ENCODE measurements around the gene SLC25A44.

SLC25A44 gene

GRCh38 chr1:156247460-156248322 is 53.8 kb downstream of the SLC25A44 start, which contains the start of gene PAQR6:
Gene PAQR6, minus strand, starts transcription at chr1:156248056. Its CDS starts 1,325 bp downstream, at chr1:156246731.
- no peak within 1 kb of the TSS for H3K4me3 ChIP-seq (ENCODE audit: low read length, poor library complexity, severe bottlenecking)
- TF ChIP-seq, protein P1, sequence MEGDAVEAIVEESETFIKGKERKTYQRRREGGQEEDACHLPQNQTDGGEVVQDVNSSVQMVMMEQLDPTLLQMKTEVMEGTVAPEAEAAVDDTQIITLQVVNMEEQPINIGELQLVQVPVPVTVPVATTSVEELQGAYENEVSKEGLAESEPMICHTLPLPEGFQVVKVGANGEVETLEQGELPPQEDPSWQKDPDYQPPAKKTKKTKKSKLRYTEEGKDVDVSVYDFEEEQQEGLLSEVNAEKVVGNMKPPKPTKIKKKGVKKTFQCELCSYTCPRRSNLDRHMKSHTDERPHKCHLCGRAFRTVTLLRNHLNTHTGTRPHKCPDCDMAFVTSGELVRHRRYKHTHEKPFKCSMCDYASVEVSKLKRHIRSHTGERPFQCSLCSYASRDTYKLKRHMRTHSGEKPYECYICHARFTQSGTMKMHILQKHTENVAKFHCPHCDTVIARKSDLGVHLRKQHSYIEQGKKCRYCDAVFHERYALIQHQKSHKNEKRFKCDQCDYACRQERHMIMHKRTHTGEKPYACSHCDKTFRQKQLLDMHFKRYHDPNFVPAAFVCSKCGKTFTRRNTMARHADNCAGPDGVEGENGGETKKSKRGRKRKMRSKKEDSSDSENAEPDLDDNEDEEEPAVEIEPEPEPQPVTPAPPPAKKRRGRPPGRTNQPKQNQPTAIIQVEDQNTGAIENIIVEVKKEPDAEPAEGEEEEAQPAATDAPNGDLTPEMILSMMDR (conservative IDR thresholded peaks at IDR 0.05; ENCODE audit: low read length): no peak
- TF ChIP-seq EZH2phosphoT487 (IDR thresholded peaks at IDR 0.05; ENCODE audit: borderline replicate concordance): no peak
- H3K9ac ChIP-seq (ENCODE audit: low read depth, low read length, poor library complexity, severe bottlenecking): no peak within 1 kb of the TSS
- no peaks in the 10 kb centered on the region for H3K27me3 ChIP-seq (ENCODE audit: insufficient read depth, low read length, poor library complexity, severe bottlenecking)
- H2AFZ ChIP-seq (ENCODE audit: low read length): no peak within 1 kb of the TSS
- H4K20me1 ChIP-seq (ENCODE audit: insufficient read depth, low read length, poor library complexity, severe bottlenecking): no peaks in the 10 kb centered on the region
- H3K79me2 ChIP-seq (ENCODE audit: insufficient read depth, low read length): no peaks in the 10 kb centered on the region; the same call in 1 of the 2 replicates
- no peaks in the 10 kb centered on the region for H3K9me3 ChIP-seq (ENCODE audit: insufficient read depth, low read depth, low read length)
- H3F3A ChIP-seq (ENCODE audit: low read depth): peaks cover 9% of the 10 kb centered on the region
- H3K4me2 ChIP-seq (ENCODE audit: low read depth, low read length, poor library complexity, severe bottlenecking): no peak within 1 kb of the TSS
- H3K36me3 ChIP-seq (ENCODE audit: insufficient read depth, low read length): peaks cover 38% of the 10 kb centered on the region
- H3K9me2 ChIP-seq (replicated peaks; ENCODE audit: low read depth, low read length): no peaks in the 10 kb centered on the region
- H3K4me1 ChIP-seq (ENCODE audit: insufficient read depth, low read length, poor library complexity, severe bottlenecking): peaks cover 22% of the 10 kb centered on the region

GRCh38 chr1:156248323-156248683 is 54.4 kb downstream of the SLC25A44 start:
- peaks cover 44% of the 10 kb centered on the region for H3K36me3 ChIP-seq (ENCODE audit: insufficient read depth, low read length)
- H3K4me2 ChIP-seq (ENCODE audit: low read depth, low read length, poor library complexity, severe bottlenecking): no peak overlapping the region
- peaks cover 9% of the 10 kb centered on the region for H3F3A ChIP-seq (ENCODE audit: low read depth)
- H3K79me2 ChIP-seq (ENCODE audit: insufficient read depth, low read length): no peaks in the 10 kb centered on the region; the same call in 1 of the 2 replicates
- no peak overlapping the region for H3K9ac ChIP-seq (ENCODE audit: low read depth, low read length, poor library complexity, severe bottlenecking)
- peaks cover 25% of the 10 kb centered on the region for H3K4me1 ChIP-seq (ENCODE audit: insufficient read depth, low read length, poor library complexity, severe bottlenecking)
- H3K9me3 ChIP-seq (ENCODE audit: insufficient read depth, low read depth, low read length): no peaks in the 10 kb centered on the region
- no peak overlapping the region for H3K4me3 ChIP-seq (ENCODE audit: low read length, poor library complexity, severe bottlenecking)
- no peaks in the 10 kb centered on the region for H3K27me3 ChIP-seq (ENCODE audit: insufficient read depth, low read length, poor library complexity, severe bottlenecking)
- H2AFZ ChIP-seq (ENCODE audit: low read length): no peak overlapping the region
- no peaks in the 10 kb centered on the region for H3K9me2 ChIP-seq (replicated peaks; ENCODE audit: low read depth, low read length)
- H4K20me1 ChIP-seq (ENCODE audit: insufficient read depth, low read length, poor library complexity, severe bottlenecking): no peaks in the 10 kb centered on the region
- TF ChIP-seq, protein P1 (conservative IDR thresholded peaks at IDR 0.05; ENCODE audit: low read length): no peak
- TF ChIP-seq EZH2phosphoT487 (IDR thresholded peaks at IDR 0.05; ENCODE audit: borderline replicate concordance): no peak

DNA sequence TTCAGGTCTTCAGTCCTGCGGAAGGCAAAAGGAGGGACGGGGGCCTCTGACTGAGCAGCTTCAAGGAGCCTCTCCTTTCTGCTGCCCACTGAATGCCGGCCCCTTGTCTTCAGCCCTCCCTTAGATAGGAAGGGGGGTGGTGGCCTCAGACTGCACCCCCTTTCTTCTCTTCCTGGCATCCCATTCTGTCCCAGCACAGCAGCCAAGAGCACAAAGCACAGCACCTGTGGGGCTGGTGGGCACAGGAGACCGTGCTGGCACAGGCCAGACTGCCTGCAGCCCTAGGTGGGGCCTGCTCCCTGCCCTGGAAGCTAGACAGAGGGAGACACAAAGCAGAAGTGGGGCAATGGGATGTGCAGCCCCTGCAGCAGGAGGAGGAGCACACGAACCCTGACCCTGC is 55.7 kb downstream of the SLC25A44 start:
- Histone ChIP-seq H3K36me3 (ENCODE audit: insufficient read depth, low read length) (peaks cover 56% of the 10 kb centered on the region), H3K4me1 (ENCODE audit: insufficient read depth, low read length, poor library complexity, severe bottlenecking) (peaks cover 25% of the 10 kb centered on the region), H3K9ac (ENCODE audit: low read depth, low read length, poor library complexity, severe bottlenecking) (no peak overlapping the region)

More for the DNA sequence above, 55.7 kb downstream of the SLC25A44 start:
- H3K79me2 ChIP-seq (ENCODE audit: insufficient read depth, low read length): no peaks in the 10 kb centered on the region; the same call in 1 of the 2 replicates
- TF ChIP-seq EZH2phosphoT487 (IDR thresholded peaks at IDR 0.05; ENCODE audit: borderline replicate concordance): no peak
- TF ChIP-seq, protein P1 (conservative IDR thresholded peaks at IDR 0.05; ENCODE audit: low read length): no peak
- H3K4me3 ChIP-seq (ENCODE audit: low read length, poor library complexity, severe bottlenecking): no peak overlapping the region
- H3K27me3 ChIP-seq (ENCODE audit: insufficient read depth, low read length, poor library complexity, severe bottlenecking): no peaks in the 10 kb centered on the region
- peaks cover 9% of the 10 kb centered on the region for H3F3A ChIP-seq (ENCODE audit: low read depth)
- no peaks in the 10 kb centered on the region for H3K9me2 ChIP-seq (replicated peaks; ENCODE audit: low read depth, low read length)
- H4K20me1 ChIP-seq (ENCODE audit: insufficient read depth, low read length, poor library complexity, severe bottlenecking): no peaks in the 10 kb centered on the region
- no peaks in the 10 kb centered on the region for H3K9me3 ChIP-seq (ENCODE audit: insufficient read depth, low read depth, low read length)
- no peak overlapping the region for H3K4me2 ChIP-seq (ENCODE audit: low read depth, low read length, poor library complexity, severe bottlenecking)
- H2AFZ ChIP-seq (ENCODE audit: low read length): no peak overlapping the region
